ENCODE measurements around the gene CYP27B1. TPM values are rescaled to one million over a fixed set of nuclear protein-coding genes. Genes with fewer than 3 reads are reported as not detected.

CYP27B1 gene
- total RNA-seq, 2 donors from 2014 or later: 0.14 to 0.91 TPM

GRCh38 chr12:57813111-57813970, 46.5 kb upstream of the CYP27B1 start:
- Histone ChIP-seq H3K27me3 (replicated peaks; ENCODE audit: insufficient read depth) (no peaks in the 10 kb centered on the region), H3K9me3 (no peaks in the 10 kb centered on the region), H3K36me3 (no peaks in the 10 kb centered on the region), H3K4me3 (no peak overlapping the region), H3K27ac (no peak overlapping the region), H3K4me1 (replicated peaks) (no peaks in the 10 kb centered on the region)
- TF ChIP-seq POLR2AphosphoS5 (IDR thresholded peaks at IDR 0.05): no peak
- TF ChIP-seq CTCF (IDR thresholded peaks at IDR 0.05): no peak
- no peak for TF ChIP-seq POLR2A (IDR thresholded peaks at IDR 0.05)
- no peak for DNase-seq (ENCODE audit: low spot score)
- 76% methylated on average over 14 of the region's 14 CpGs for WGBS
- intact Hi-C loops (cut with DNase I): no loop called here

GRCh38 chr12:57811028-57811755, 44.3 kb upstream of the CYP27B1 start:
- no peak overlapping the region for H3K4me3 ChIP-seq
- 90% methylated on average over 10 of the region's 10 CpGs for WGBS
- no peaks in the 10 kb centered on the region for H3K9me3 ChIP-seq
- intact Hi-C loops (cut with DNase I): no loop called here
- TF ChIP-seq POLR2A (IDR thresholded peaks at IDR 0.05): no peak
- no peak for TF ChIP-seq CTCF (IDR thresholded peaks at IDR 0.05)
- TF ChIP-seq POLR2AphosphoS5 (IDR thresholded peaks at IDR 0.05): no peak
- no peaks in the 10 kb centered on the region for H3K27me3 ChIP-seq (replicated peaks; ENCODE audit: insufficient read depth)
- no peak overlapping the region for H3K27ac ChIP-seq
- DNase-seq (ENCODE audit: low spot score): no peak
- H3K4me1 ChIP-seq (replicated peaks): no peaks in the 10 kb centered on the region
- peaks cover 0 to 1% of the 10 kb centered on the region in 2 donors for H3K36me3 ChIP-seq

GRCh38 chr12:57810450-57810849, 43.6 kb upstream of the CYP27B1 start:
- no peaks in the 10 kb centered on the region for H3K9me3 ChIP-seq
- intact Hi-C loops (cut with DNase I): no loop called here
- 84% methylated on average over 5 of the region's 5 CpGs for whole genome bisulfite sequencing
- H3K36me3 ChIP-seq: peaks cover 0 to 2% of the 10 kb centered on the region in 2 donors
- no peak for TF ChIP-seq POLR2AphosphoS5 (IDR thresholded peaks at IDR 0.05)
- TF ChIP-seq POLR2A (IDR thresholded peaks at IDR 0.05): no peak
- no peak for TF ChIP-seq CTCF (IDR thresholded peaks at IDR 0.05)
- no peak for DNase-seq (ENCODE audit: low spot score)
- no peak overlapping the region for H3K4me3 ChIP-seq
- H3K27me3 ChIP-seq (replicated peaks; ENCODE audit: insufficient read depth): no peaks in the 10 kb centered on the region
- no peaks in the 10 kb centered on the region for H3K4me1 ChIP-seq (replicated peaks)
- no peak overlapping the region for H3K27ac ChIP-seq

DNA sequence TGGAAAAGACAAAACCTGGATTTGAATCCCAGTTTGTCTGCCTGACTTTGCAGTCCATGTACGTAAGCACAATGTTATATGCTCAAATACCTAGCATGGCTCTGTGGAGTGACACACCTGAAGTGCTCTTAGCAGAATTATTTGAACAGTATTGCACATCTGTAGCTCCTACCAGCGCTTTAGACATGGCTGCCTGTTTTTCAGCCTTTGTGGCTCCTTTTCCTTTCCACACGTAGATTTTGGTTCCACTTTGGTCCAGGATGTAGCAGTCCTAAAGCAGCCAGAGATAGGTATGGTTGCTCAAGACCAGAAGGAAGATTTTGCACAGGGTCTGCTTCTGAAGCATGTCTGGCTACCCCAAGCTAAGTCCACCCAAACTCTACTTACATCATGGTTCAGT, 42.5 kb upstream of the CYP27B1 start:
- DNase-seq (ENCODE audit: low spot score): no peak
- Histone ChIP-seq H3K27ac (no peak overlapping the region), H3K36me3 (peaks cover 0 to 2% of the 10 kb centered on the region in 2 donors), H3K27me3 (replicated peaks; ENCODE audit: insufficient read depth) (no peaks in the 10 kb centered on the region), H3K4me3 (no peak overlapping the region), H3K9me3 (no peaks in the 10 kb centered on the region), H3K4me1 (replicated peaks) (no peaks in the 10 kb centered on the region)
- intact Hi-C loops (cut with DNase I): no loop called here
- WGBS: 91% methylated on average over 3 of the region's 3 CpGs
- TF ChIP-seq POLR2AphosphoS5 (IDR thresholded peaks at IDR 0.05) (no peak), POLR2A (IDR thresholded peaks at IDR 0.05) (no peak), CTCF (IDR thresholded peaks at IDR 0.05) (no peak)
